ENCODE data around the gene CDK3.

- no peak for TF ChIP-seq POLR2A (IDR thresholded peaks at IDR 0.05; ENCODE audit: borderline replicate concordance, extremely low read depth, insufficient read depth, insufficient read length)
- TF ChIP-seq POLR2AphosphoS5 (IDR thresholded peaks at IDR 0.05; ENCODE audit: low read depth, low read length) = peak; percentile 21; the same call in 1 of the 2 replicates
- no peak for TF ChIP-seq ATF3 (IDR thresholded peaks at IDR 0.05)
- no peak for TF ChIP-seq TCF7L2 (IDR thresholded peaks at IDR 0.05; ENCODE audit: borderline replicate concordance, extremely low read depth, insufficient read depth, insufficient read length)
- no peak for TF ChIP-seq ZBTB33 (IDR thresholded peaks at IDR 0.05; ENCODE audit: extremely low read depth, insufficient replicate concordance, low read length)
- no peak for TF ChIP-seq EZH2 (IDR thresholded peaks at IDR 0.05)
- no peak for TF ChIP-seq YY1 (IDR thresholded peaks at IDR 0.05; ENCODE audit: extremely low read depth, insufficient replicate concordance, low read depth, low read length)
- no peak for TF ChIP-seq CTCF (IDR thresholded peaks at IDR 0.05 in 2 of 3, conservative IDR thresholded peaks at IDR 0.05 in 1 of 3; ENCODE audit: borderline replicate concordance in 1 of 3, insufficient read depth in 1 of 3, low read depth in 2 of 3, low read length in 2 of 3)
- TF ChIP-seq RAD21 (IDR thresholded peaks at IDR 0.05; ENCODE audit: low read depth) = no peak
Measured at GRCh38 chr17:75980188-75981018, 20.3 kb upstream of the CDK3 start.
